Glomerular visceral epithelial cell (primary cell): ENCODE measurements around the gene DEPDC1.
"Not testable (repeated sequence)": the region's sequence is repeated elsewhere in the genome, so short reads cannot be mapped to it uniquely, and the experiment has no call there.

Experiments used
- DNase-seq: peaks from one replicate; pipeline ENCODE4 v3.0.0-alpha.2; 2016; ENCODE audit errors: extremely low spot score

The DEPDC1 gene, protein sequence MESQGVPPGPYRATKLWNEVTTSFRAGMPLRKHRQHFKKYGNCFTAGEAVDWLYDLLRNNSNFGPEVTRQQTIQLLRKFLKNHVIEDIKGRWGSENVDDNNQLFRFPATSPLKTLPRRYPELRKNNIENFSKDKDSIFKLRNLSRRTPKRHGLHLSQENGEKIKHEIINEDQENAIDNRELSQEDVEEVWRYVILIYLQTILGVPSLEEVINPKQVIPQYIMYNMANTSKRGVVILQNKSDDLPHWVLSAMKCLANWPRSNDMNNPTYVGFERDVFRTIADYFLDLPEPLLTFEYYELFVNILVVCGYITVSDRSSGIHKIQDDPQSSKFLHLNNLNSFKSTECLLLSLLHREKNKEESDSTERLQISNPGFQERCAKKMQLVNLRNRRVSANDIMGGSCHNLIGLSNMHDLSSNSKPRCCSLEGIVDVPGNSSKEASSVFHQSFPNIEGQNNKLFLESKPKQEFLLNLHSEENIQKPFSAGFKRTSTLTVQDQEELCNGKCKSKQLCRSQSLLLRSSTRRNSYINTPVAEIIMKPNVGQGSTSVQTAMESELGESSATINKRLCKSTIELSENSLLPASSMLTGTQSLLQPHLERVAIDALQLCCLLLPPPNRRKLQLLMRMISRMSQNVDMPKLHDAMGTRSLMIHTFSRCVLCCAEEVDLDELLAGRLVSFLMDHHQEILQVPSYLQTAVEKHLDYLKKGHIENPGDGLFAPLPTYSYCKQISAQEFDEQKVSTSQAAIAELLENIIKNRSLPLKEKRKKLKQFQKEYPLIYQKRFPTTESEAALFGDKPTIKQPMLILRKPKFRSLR

DNA sequence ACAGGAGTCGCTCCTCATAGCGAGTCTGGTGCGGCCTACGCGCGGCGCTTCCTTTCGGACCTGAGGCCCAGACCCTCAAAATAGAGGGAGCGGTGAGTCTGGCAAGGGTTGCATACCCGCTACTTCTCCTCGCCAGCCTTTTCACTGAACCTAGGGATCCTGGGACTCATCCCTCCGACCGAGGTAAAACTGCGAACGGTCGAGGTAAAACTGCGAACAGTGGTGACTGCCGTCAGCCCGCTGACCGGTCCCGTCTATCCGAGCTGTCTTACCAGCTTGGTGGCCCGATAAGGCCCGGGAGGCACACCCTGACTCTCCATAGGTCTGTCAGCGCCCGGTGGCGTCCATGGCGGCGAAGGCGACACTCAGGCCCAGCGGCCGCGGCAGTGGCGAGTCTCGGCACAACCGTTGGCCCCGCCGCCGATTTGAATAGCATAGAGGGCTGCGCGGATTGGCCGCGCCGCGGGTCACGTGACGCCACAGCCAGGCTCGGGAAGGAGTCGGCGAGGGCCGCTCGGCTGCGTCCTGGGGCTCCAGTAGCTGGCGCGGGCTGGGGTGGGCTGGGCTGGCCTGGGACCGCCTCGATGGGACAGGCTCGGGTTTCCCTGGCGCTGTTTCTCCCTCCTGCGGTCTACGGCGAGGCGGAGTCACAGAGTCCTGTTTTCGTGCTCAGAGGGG lies at the start of gene DEPDC1:
Gene DEPDC1, minus strand, starts transcription at position 403 of the 678 bp plus-strand sequence. Its CDS starts 83 bp downstream, at position 320.
- DNase-seq: peak; percentile 95

DNA sequence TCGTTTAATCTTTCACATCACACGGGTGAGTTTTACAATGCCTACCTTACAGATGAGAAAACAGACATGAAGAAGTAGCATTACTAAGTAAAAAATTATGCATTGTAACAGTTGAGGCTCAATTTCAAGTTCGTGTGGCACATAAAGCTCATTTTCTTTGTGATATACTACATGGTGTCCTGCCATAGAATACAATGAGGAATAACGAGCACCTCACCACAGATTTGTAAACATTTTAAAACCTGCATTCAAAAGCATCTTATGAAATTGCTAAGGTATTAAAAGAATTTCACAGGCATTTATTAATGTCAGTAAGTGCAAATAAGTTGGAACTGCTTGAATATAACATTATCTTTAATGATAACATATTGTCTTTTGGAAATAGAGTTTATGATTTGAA lies 47.8 kb upstream of the DEPDC1 start:
- DNase-seq: no peak

DNA sequence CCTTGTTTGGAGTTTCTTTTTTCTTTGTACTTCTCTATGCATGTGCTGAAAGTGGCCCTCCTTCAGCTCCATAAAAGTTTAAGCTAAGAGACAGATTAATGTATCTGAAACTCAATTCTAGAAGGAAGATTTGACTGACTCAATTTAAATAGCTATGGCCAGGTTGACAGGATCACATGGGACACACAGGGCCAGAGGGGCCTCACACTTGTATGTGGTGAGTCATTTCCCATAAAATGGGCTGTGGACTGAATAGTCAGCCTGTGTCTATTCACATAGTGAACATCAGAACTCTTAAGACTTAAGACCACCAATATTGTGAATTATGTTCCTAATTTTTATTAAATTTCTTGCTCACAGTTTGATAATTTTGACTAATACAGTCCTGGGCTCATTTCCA lies 45.7 kb upstream of the DEPDC1 start:
- DNase-seq: peak; percentile 13

DNA sequence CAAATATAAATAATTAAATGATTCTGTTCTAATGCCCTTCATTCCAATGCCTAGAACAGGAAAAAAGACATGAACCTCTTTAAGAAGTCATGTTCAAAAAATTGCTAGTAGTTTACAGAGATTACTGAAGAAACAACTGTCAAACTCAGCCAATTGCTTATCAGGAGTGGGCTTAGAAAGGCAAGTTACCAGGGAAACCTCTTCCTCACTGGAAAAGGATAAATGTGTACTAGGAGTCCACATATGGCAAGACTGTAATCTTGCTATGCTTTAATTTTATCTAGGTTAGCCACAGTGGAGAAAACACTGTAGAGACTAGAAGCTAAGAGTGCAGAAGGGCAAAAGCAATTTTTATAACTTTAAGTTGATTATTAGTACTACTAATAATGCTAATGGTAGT lies 42.1 kb upstream of the DEPDC1 start:
- DNase-seq: no peak

DNA sequence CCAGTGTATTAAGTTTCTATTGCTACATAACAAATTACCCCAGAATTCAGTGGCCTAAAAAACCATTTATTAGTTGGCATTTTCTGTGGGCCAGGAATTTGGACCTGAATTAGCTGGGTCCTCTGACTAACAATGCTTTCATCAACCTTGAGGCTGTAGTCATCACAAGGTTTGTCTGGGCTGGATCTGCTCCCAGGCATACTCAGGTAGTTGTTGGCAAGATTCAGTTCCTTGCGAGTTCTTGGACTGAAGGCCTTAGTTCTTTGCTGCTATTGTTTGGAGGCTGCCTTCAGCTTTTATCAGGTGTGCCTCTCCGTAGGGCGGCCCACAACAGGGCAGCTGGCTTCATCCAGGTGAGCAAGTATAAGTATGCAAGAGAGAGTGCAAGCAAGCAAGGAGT lies 31.4 kb upstream of the DEPDC1 start:
- no peak for DNase-seq

DNA sequence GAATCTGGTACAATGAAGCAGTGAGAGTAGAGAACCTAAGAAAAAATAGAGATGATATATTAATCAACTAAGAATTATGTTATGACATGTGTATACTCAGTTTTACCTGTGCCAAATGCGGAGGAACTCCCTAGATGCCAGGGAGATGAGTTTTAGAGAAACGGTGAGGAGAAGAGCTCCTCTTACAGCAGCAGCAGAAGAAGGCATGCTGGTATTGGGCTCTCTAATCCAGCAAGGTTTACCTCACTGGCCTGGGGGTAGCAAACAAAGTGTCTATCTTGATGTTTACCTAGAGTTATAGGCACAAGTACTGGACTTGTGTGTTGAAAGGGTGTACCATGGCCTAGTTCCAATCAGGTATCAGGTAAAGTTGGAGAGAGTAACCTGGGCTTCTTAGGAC lies 28.9 kb upstream of the DEPDC1 start:
- no peak for DNase-seq

DNA sequence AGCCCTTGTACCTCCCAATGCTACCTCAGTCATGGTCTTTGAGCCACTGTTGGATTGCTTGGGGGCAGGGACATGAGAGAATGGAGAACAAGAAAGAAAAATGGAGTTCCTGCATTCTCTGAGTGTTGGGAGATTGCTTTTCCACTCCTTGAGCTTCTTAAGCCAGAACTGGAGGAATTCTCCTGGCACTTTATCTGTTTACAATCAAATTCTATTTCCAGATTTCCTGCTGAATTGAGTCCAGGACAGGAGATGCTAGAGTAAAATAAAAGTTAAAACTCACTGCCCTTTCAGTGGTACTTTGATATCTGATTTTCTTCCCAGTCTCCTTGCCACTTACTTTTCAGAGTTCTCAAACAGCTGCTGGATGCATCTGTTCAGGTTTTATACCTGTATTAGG lies 24.4 kb upstream of the DEPDC1 start:
- no peak for DNase-seq

DNA sequence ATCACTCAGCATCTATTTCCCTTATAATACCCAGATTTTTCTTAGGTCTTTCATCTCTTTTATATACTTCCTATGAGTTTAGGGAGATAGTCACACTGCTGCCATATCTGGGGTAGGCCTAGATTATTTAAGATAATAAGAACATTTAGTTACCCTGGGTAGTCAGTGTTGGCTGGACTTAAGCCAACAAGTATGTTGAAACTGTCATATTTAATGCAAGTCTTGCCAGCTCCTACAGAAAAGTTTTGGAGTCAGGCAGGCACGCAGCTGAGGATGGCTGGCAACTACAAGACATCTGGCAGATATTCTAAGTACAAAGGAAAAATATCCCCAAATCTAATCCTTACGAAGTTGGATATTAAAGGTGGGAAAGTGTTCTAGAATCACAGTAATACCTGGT lies 19.2 kb upstream of the DEPDC1 start:
- no peak for DNase-seq

DNA sequence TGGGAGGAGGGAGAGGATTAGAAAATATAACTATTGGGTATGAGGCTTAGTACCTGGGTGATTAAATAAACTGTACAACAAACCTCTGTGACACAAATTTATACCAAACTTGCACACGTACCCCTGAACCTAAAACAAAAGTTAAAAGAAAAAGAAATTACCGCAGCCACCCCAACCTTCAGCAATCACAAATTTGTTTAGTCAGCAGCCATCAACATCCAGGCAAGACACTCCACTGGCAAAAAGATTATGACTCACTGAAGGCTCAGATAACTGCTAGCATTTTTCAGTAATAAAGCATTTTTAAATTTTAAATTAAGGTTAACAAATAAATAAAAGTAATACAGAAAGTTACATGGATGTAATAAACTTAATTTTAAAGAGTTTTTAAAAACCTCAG lies 14.4 kb upstream of the DEPDC1 start:
- no peak for DNase-seq

DNA sequence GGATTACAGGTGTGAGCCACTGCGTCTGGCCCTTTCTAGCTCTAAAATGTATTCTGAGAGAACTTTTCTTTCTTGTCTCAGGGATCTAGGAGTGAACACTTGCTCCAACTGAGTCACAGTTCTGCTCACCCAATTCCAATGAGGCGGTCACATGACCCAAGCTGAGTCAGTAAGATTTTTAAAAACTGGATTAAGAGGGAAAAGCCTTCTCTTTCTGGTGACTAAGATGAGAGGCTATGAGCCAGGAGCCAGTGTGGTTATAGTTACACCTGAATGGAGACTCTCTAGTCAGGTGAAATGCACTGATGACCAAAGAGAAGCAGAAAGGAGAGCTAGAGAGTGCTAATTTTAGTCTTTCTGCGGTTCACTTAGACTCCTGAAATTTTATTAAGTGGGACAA lies 9.5 kb upstream of the DEPDC1 start:
- DNase-seq: no peak

DNA sequence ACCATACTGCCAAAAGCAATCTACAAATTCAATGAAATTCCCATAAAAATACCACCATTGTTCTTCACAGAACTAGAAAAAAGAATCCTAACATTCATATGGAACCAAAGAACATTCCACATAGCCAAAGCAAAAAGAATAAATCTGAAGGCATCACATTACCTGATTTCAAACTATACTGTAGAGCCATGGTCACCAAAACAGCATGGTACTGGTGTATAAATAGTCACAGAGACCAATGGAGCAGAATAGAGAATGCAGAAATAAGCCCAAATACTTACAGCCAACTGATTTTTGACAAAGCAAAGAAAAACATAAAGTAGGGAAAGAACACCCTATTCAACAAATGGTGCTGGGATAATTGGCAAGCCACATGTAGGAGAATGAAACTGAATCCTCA lies 6.2 kb upstream of the DEPDC1 start:
- no peak for DNase-seq

DNA sequence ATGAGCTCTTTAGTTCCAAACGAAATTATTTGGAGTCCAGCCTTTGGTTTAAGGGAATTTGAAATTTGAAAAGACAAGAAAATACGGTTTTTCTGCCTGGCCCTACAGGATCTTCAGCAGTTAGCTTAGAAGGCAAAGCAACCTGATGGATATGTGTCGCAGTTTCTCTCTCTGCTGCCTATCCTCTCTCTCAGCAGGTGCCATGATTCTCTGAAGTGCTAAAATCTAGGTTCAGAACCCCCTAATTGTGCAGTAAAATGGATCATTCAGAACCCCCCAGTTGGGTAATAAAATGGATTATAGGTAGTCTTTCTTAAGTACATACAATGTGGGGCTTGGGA lies 446 bp upstream of the DEPDC1 start:
- no peak for DNase-seq

DNA sequence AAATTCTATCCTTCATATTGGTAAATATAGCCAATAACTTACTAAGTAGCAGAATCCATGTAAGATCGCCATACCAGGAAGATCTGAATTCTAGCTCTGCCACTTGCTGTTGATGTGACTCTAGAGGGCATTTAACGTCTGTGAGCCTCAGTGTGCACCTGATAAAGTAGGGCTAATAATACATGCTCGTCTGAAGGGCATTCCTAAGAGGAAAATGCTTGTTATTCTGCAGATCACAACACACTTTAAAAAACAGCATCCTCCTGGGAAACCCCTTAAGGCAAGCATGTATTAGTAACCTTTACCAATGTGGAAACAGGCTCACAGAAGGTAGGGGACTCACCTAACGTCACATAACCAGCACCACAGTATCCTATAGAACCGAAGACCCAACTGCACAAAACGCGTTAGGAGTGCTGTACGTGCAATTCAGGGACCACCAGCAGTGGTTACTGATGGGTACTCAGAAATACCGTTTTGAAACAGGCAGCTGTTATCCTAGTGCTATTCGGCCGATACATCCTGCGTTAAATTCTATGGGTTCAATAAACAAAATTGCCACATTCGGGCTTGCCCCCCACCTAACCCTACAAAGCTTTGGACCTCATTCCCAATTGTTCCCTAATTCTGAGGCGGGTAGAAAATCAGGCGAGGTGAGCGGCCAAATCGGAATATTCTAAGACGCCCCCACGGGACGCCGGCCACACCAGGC lies 758 bp downstream of the DEPDC1 start:
- DNase-seq: peak; percentile 11

DNA sequence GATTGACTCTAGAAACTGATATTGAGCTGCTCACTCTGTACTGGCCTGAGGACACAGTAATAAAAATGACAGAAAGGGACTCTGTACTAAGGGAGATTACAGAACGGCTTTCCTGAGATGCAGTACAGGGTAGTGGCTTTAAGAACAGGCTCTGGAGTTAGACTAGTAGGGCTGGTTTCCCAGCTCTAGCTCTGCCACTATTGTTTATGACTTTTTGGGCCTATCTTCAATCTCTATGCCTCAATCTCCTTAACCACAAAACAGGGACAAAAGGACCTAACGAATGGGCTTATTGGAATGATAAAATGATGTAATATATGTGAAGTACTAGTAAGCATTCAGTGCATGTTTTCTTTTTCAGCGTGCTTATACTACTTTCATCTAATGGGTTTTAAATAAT lies 1.4 kb downstream of the DEPDC1 start:
- DNase-seq: no peak

DNA sequence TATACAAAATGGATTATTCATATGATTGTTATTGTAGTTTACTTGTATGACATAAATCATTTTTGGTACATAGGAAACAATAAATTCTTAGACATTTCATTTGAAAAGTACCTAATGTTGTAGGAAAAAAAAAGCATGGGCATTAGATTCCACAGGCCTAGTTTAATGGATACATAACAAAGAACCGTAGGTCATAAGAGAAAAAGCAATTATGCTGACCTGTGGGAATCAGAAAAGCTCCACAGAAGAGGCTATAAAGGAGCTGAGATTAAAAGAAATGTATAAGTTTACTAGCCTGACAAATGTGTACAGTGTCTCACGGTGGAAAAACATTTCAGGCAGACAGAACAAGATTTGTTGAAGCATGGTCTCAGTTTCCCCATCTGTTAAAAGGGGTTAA lies 3.7 kb downstream of the DEPDC1 start:
- DNase-seq: no peak

DNA sequence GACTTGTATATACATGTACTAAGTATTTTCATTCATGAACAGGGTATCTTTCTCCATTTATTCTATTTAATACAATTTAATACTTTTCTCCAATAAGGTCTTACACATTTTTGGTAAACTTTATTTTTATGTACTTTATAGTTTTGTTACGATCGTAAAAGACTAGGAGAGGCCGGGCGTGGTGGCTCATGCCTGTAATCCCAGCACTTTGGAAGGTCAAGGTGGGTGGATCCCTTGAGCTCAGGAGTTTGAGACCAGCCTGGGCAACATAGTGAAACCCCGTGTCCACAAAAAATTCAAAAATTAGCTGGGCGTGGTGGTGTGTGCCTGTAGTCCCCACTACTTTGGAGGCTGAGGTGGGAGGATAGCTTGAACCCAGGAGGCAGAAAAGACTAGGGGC lies 4.6 kb downstream of the DEPDC1 start:
- not testable (repeated sequence) for DNase-seq

DNA sequence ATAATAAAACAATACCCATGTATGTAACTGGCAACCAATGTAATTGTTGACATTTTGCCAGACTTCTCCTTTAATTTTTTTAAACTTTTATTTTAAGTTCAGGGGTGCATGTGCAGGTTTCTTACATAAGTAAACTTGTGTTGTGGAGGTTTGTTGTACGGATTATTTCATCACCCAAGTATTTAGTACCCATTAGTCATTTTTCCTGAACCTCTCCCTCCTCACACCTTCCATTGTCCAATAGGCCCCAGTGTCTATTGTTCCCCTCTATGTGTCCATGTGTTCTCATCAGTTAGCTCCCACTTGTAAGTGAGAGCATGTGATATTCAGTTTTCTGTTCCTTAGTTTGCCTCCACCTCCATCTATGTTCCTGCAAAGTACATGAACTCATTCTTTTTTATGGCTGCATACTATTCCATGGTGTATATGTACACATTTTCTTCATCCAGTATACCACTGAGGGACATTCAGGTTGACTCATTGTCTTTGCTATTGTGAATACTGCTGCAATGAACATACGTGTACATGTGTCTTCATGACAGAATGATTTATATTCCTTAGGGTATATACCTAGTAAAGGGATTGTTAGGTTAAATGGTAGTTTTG lies 6.7 kb downstream of the DEPDC1 start:
- no peak for DNase-seq

DNA sequence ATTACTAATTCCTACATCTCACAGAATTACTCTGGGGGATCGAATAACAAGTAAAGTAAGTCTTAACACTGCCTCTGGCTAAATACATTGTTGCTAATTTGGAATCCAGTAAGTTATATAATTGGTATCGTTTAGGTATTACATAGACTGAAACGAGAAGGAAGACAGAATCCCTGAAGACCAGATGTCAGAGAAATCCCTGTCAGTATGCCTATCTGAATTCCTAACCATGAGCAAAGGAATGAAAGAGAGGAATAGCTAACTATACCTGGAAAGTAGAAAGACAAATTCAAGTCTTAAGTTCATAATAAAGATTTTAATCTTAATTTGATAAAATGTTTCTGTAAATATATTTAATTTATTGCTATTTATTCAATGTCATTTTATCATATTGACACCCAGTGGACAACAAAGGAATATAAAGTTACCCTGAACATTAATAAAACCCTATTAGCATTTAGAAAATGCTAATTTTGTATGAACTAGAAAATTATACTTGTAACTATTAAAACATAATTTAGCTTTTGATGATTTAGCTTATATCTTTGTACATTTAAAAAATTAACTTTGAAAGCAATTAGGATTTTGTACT lies 11.4 kb downstream of the DEPDC1 start:
- DNase-seq: no peak

DNA sequence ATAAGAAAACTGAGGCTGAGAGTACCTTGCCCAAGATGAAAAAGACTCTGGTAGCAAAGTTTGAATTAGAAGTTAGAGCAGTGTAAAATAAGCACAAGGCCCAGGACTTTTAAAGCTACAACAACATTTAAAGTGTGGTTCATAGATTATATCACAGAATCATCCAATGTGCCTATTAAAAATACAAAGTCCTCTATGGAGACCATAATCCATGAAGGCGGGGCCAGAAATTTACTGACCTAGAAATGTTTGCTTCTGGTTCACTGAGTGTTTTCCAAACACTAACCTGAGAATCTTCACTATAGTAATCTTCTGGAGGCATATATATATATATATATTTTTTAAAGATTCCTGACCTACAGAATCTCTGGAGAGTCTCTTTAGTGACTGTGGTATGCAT lies 12.3 kb downstream of the DEPDC1 start:
- DNase-seq: no peak

DNA sequence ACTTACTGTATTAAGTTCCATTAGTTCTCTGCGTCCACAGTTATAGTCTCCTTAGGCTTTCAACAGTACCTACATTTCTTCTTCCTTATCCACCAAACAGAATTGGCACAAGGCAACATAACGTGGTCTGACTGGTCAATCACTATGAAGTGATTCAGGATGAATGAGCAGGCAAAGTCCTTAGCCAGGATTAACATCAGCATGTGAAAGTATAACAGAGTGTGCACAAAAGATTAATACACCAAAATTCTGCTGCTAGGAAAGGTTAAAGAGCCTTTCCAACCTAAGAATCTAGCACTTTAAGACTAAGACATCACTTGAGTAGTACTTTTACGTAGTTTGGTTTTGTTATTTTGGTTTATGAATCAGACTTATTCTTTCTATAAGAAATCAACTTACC lies 15.8 kb downstream of the DEPDC1 start:
- DNase-seq: no peak

DNA sequence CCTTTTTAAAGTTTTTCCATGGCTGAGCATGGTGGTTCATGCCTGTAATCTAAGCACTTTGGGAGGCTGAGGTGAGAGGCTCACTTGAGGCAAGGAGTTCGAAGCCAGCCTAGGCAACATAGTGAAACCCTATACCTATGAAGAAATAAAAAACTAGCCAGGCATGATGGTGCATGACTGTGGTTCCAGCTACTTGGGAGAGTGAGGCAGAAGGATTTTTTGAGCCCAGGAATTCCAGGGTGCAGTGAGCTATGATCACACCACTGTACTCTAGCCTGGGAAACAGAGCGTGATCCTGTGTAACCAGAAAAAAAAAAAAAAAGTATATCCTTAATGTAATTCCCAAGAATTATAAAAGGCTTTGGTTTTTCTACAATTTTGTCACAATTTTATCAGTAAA lies 17.4 kb downstream of the DEPDC1 start:
- DNase-seq: peak; percentile 67
